Measurements from ENCODE around the gene FOXP1. TPM values are rescaled to one million over a fixed set of nuclear protein-coding genes. Genes with fewer than 3 reads are reported as not detected.

FOXP1 gene
- total and polyA plus RNA-seq, 2 experiments from 2014 or later = 121 to 132 TPM

DNA sequence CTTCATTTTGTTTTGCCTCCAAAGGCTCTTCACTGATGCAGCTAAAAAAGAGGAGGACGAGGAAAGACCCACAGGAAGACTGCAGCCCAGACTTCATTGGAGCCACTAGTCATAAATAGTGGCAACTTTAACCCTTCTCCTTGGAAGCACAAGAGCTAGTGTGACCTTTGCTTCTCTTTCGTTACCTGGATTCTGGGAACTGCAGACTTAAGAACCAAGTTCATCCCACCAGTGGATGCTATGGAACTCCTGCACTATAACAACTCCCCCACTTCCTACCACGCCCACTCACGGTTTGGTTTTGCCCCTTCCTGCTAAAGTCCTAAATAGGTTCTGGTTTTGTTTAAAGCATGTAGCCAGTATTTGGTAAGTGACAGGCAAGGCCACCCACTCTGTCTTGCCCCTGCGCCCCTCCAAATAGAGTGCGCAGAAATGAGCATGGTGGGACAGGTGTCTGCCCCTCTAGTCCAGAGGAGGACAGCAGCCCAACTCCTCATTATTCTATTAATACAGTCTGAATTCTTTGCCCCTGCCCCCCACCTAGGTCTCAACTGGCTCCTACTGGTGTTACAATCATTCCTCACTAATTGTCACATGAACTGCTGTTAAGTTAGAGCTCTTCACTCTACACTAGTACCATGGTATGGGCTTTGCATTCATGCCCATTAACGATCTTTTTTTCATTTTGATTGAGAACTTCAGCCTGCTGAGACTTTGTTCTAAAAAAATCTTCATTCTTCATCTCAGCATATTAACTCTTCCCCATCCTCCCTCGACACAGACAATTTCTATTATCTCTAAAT is 504.6 kb downstream of the FOXP1 start:
- H3K27me3 ChIP-seq = no peaks in the 10 kb centered on the region
- no peaks in the 10 kb centered on the region for H3K36me3 ChIP-seq
- no peak overlapping the region for H3K4me3 ChIP-seq
- H3K9me3 ChIP-seq (ENCODE audit: low read depth) = no peaks in the 10 kb centered on the region
- DNase-seq (ENCODE audit: low read depth in 1 of 2, low spot score in 1 of 2) = no peak
- no peak overlapping the region for H3K27ac ChIP-seq
- H3K4me1 ChIP-seq (ENCODE audit: low read depth) = peaks cover 21% of the 10 kb centered on the region
- TF ChIP-seq, protein P1, sequence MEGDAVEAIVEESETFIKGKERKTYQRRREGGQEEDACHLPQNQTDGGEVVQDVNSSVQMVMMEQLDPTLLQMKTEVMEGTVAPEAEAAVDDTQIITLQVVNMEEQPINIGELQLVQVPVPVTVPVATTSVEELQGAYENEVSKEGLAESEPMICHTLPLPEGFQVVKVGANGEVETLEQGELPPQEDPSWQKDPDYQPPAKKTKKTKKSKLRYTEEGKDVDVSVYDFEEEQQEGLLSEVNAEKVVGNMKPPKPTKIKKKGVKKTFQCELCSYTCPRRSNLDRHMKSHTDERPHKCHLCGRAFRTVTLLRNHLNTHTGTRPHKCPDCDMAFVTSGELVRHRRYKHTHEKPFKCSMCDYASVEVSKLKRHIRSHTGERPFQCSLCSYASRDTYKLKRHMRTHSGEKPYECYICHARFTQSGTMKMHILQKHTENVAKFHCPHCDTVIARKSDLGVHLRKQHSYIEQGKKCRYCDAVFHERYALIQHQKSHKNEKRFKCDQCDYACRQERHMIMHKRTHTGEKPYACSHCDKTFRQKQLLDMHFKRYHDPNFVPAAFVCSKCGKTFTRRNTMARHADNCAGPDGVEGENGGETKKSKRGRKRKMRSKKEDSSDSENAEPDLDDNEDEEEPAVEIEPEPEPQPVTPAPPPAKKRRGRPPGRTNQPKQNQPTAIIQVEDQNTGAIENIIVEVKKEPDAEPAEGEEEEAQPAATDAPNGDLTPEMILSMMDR (IDR thresholded peaks at IDR 0.05; ENCODE audit: low read depth, low read length) = no peak

DNA sequence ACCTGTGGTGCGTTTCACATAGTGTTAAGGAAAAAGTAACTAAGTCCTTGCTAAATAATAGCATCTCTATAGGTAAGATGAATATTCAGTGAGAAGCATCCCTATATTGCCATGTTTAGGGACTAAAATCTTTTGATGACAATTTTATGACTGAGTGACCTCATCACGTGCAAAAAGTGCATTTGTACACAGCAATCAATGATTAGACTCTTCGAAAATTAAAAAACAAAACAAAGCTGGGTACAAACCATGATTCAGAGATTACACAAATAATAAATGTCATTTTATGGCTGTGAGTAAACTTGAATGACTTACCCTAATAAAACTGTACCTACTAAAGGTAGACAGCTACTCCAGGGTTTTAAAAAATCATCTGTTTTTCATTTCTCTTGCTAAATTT is 505.3 kb downstream of the FOXP1 start:
- Histone ChIP-seq H3K27ac (no peak overlapping the region), H3K9me3 (ENCODE audit: low read depth) (no peaks in the 10 kb centered on the region), H3K27me3 (no peaks in the 10 kb centered on the region), H3K4me3 (no peak overlapping the region), H3K36me3 (no peaks in the 10 kb centered on the region), H3K4me1 (ENCODE audit: low read depth) (peaks cover 23% of the 10 kb centered on the region)
- no peak for DNase-seq (ENCODE audit: low read depth in 1 of 2, low spot score in 1 of 2)
- TF ChIP-seq, protein P1 (IDR thresholded peaks at IDR 0.05; ENCODE audit: low read depth, low read length) = no peak

DNA sequence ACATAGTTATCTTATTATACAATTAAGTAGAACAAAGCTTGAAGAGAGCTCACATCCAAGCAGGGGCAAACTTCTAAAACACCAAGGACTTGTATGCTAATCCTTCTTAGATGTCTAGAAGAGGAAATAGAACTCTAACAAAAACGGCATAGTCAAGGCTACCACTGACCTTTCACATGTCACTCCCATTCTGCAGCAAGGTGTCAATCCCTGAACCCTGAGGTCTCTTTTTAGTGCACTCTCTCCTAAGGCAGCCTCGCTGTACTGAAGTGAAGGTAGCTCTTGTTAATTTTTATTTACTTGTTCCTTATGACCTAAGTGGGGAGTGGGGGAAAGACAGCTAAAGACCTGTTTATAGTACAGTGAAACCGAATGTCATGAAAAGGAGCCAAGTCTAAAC is 506.5 kb downstream of the FOXP1 start:
- TF ChIP-seq, protein P1 (IDR thresholded peaks at IDR 0.05; ENCODE audit: low read depth, low read length) = no peak
- Histone ChIP-seq H3K36me3 (no peaks in the 10 kb centered on the region), H3K27ac (no peak overlapping the region), H3K27me3 (no peaks in the 10 kb centered on the region), H3K4me1 (ENCODE audit: low read depth) (peaks cover 31% of the 10 kb centered on the region), H3K4me3 (no peak overlapping the region), H3K9me3 (ENCODE audit: low read depth) (no peaks in the 10 kb centered on the region)
- DNase-seq (ENCODE audit: low read depth in 1 of 2, low spot score in 1 of 2) = no peak

DNA sequence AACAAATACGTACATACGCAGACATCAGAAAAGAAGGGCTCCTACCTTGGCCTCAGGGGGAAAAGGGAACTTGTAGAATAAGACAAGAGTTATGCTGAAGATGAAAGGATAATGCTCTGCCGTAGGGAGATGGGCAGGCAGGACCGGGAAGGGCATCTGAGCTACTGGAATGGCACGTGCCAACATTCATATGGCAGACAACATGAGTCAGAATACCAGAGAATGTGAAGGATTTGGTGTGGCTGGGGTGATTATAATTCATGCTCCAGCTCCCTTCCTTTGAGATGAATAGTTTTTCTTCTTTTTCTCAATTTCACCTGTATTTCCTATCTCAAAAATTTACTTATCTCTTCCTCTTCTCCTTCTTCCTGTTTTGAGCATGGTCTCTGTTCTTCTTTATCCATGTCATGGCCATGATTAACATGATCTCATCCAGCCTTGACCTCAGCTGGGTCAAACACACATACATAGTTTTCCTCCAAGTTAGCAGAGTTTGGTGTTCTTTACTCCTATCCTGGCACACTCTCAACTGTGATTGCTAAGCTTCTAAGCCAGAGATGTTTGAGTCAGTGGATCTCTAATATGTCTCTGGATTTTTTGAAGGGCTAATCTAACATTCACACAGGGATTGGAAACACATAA is 507.0 kb downstream of the FOXP1 start:
- DNase-seq (ENCODE audit: low read depth in 1 of 2, low spot score in 1 of 2) = peak in 1 of 2 donors; percentile 49
- TF ChIP-seq, protein P1 (IDR thresholded peaks at IDR 0.05; ENCODE audit: low read depth, low read length) = no peak
- Histone ChIP-seq H3K9me3 (ENCODE audit: low read depth) (no peaks in the 10 kb centered on the region), H3K27me3 (no peaks in the 10 kb centered on the region), H3K27ac (no peak overlapping the region), H3K36me3 (no peaks in the 10 kb centered on the region), H3K4me1 (ENCODE audit: low read depth) (peaks cover 31% of the 10 kb centered on the region), H3K4me3 (no peak overlapping the region)

DNA sequence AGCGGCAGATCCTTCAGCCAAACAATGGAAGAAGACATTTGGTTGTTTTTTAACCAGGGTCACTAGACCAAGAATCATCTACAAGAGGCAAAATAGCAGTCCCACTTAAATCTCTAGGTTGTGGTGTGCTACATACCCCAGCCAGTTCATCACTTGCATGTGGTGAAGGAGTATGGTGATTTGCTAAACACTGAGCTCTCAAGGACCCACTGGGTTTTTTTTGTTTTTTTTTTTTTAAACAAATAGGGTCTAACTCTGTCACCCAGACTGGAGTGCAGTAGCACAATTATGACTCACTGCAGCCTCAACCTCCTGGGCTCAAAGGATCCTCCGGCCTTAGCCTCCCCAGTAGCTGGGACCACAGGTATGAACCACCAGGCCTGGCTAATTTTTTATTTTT is 508.0 kb downstream of the FOXP1 start:
- Histone ChIP-seq H3K36me3 (no peaks in the 10 kb centered on the region), H3K27me3 (no peaks in the 10 kb centered on the region), H3K9me3 (ENCODE audit: low read depth) (no peaks in the 10 kb centered on the region), H3K4me1 (ENCODE audit: low read depth) (peaks cover 39% of the 10 kb centered on the region), H3K4me3 (no peak overlapping the region), H3K27ac (peak overlapping the region; percentile 29)
- TF ChIP-seq, protein P1 (IDR thresholded peaks at IDR 0.05; ENCODE audit: low read depth, low read length) = no peak
- no peak for DNase-seq (ENCODE audit: low read depth in 1 of 2, low spot score in 1 of 2)

Data from cardiac muscle cell (in vitro differentiated cells and primary cell).